Activated T-helper 17 cell treated with anti-CD3 and anti-CD28 coated beads, Interleukin-2, amount 50 U/mL, for 72 hours (primary cell): ENCODE data around the gene FNBP1. TPM values are rescaled to one million over a fixed set of nuclear protein-coding genes. Genes with fewer than 3 reads are reported as not detected.

Experiments
- ATAC-seq: fragments of 150-1000 bp; cut with Tn5 transposase; replicated peaks from 2 replicates; pipeline ENCODE4 v1.10.0; 2021; ENCODE audit warnings: mild to moderate bottlenecking, moderate library complexity
- H3K27ac Mint-ChIP-seq: one replicate; pipeline ENCODE4 v1.8.0; 2022; ENCODE audit warnings: mixed read lengths
- H3K27me3 Mint-ChIP-seq: one replicate; pipeline ENCODE4 v1.8.0; 2022; ENCODE audit warnings: mixed read lengths
- H3K36me3 Mint-ChIP-seq: one replicate; pipeline ENCODE4 v1.8.0; 2022; ENCODE audit warnings: low read depth, mild to moderate bottlenecking, mixed read lengths
- H3K4me1 Mint-ChIP-seq: one replicate; pipeline ENCODE4 v1.8.0; 2022; ENCODE audit warnings: mixed read lengths
- H3K4me3 Mint-ChIP-seq: one replicate; pipeline ENCODE4 v1.8.0; 2022; ENCODE audit warnings: mild to moderate bottlenecking, mixed read lengths
- H3K9me3 Mint-ChIP-seq: one replicate; pipeline ENCODE4 v1.8.0; 2022; ENCODE audit warnings: mixed read lengths
- total RNA-seq, 2 donors: library from RNA; stranded (reverse); gene quantifications; one replicate each; pipeline ENCODE4 v1.2.3, GENCODE V29; 2022

The FNBP1 gene
- total RNA-seq, 2 donors from 2014 or later, result 173 to 492 TPM

GRCh38 chr9:129889122-129889940, 153.7 kb downstream of the FNBP1 start:
- H3K4me1 Mint-ChIP-seq, result peaks cover 56% of the 10 kb centered on the region
- peak overlapping the region; percentile 84 for H3K4me3 Mint-ChIP-seq
- peak overlapping the region; percentile 99 for H3K27ac Mint-ChIP-seq
- H3K27me3 Mint-ChIP-seq, result no peaks in the 10 kb centered on the region
- no peak for ATAC-seq
- H3K9me3 Mint-ChIP-seq, result no peaks in the 10 kb centered on the region
- H3K36me3 Mint-ChIP-seq, result peaks cover 98% of the 10 kb centered on the region

- Mint-ChIP-seq H3K27ac (peak overlapping the region; percentile 99), H3K4me3 (peak overlapping the region; percentile 84), H3K36me3 (peaks cover 98% of the 10 kb centered on the region), H3K4me1 (peaks cover 56% of the 10 kb centered on the region), H3K9me3 (no peaks in the 10 kb centered on the region), H3K27me3 (no peaks in the 10 kb centered on the region)
- peak; percentile 57 for ATAC-seq
These were observed 154.5 kb downstream of the FNBP1 start for GRCh38 chr9:129888293-129889121.

GRCh38 chr9:129887334-129888292, 155.4 kb downstream of the FNBP1 start:
- H3K27me3 Mint-ChIP-seq, result no peaks in the 10 kb centered on the region
- ATAC-seq, result peak; percentile 22
- H3K36me3 Mint-ChIP-seq, result peaks cover 94% of the 10 kb centered on the region
- no peaks in the 10 kb centered on the region for H3K9me3 Mint-ChIP-seq
- H3K4me1 Mint-ChIP-seq, result peaks cover 51% of the 10 kb centered on the region
- H3K27ac Mint-ChIP-seq, result peak overlapping the region; percentile 99
- H3K4me3 Mint-ChIP-seq, result peak overlapping the region; percentile 84

GRCh38 chr9:129886226-129887174, 156.5 kb downstream of the FNBP1 start:
- H3K9me3 Mint-ChIP-seq, result no peaks in the 10 kb centered on the region
- no peaks in the 10 kb centered on the region for H3K27me3 Mint-ChIP-seq
- ATAC-seq, result peak; percentile 5
- H3K36me3 Mint-ChIP-seq, result peaks cover 91% of the 10 kb centered on the region
- H3K4me3 Mint-ChIP-seq, result peak overlapping the region; percentile 84
- H3K4me1 Mint-ChIP-seq, result peaks cover 42% of the 10 kb centered on the region
- peak overlapping the region; percentile 99 for H3K27ac Mint-ChIP-seq

GRCh38 chr9:129885670-129886106, 157.3 kb downstream of the FNBP1 start:
- Mint-ChIP-seq H3K36me3 (peaks cover 91% of the 10 kb centered on the region), H3K27me3 (no peaks in the 10 kb centered on the region), H3K9me3 (no peaks in the 10 kb centered on the region)

GRCh38 chr9:129885018-129885669, 157.8 kb downstream of the FNBP1 start:
- Mint-ChIP-seq H3K36me3 (peaks cover 91% of the 10 kb centered on the region), H3K27me3 (no peaks in the 10 kb centered on the region), H3K9me3 (no peaks in the 10 kb centered on the region), H3K4me3 (peak overlapping the region; percentile 84), H3K4me1 (peaks cover 38% of the 10 kb centered on the region), H3K27ac (peak overlapping the region; percentile 99)
- ATAC-seq, result peak; percentile 4

More at GRCh38 chr9:129885670-129886106, 157.3 kb downstream of the FNBP1 start:
- Mint-ChIP-seq H3K27ac (peak overlapping the region; percentile 99), H3K4me3 (peak overlapping the region; percentile 84), H3K4me1 (peaks cover 39% of the 10 kb centered on the region)
- ATAC-seq, result peak; percentile 33

GRCh38 chr9:129884220-129885017, 158.6 kb downstream of the FNBP1 start:
- H3K4me1 Mint-ChIP-seq, result peaks cover 31% of the 10 kb centered on the region
- peak overlapping the region; percentile 84 for H3K4me3 Mint-ChIP-seq
- H3K36me3 Mint-ChIP-seq, result peaks cover 91% of the 10 kb centered on the region
- H3K9me3 Mint-ChIP-seq, result no peaks in the 10 kb centered on the region
- H3K27ac Mint-ChIP-seq, result peak overlapping the region; percentile 99
- H3K27me3 Mint-ChIP-seq, result no peaks in the 10 kb centered on the region
- ATAC-seq, result peak; percentile 49

GRCh38 chr9:129881547-129882324, 161.3 kb downstream of the FNBP1 start:
- H3K36me3 Mint-ChIP-seq, result peaks cover 83% of the 10 kb centered on the region
- no peak overlapping the region for H3K27ac Mint-ChIP-seq
- no peak for ATAC-seq
- H3K4me3 Mint-ChIP-seq, result no peak overlapping the region
- no peaks in the 10 kb centered on the region for H3K9me3 Mint-ChIP-seq
- H3K27me3 Mint-ChIP-seq, result no peaks in the 10 kb centered on the region
- H3K4me1 Mint-ChIP-seq, result peaks cover 9% of the 10 kb centered on the region

GRCh38 chr9:129880654-129881546, 162.1 kb downstream of the FNBP1 start:
- H3K9me3 Mint-ChIP-seq, result no peaks in the 10 kb centered on the region
- peaks cover 5% of the 10 kb centered on the region for H3K4me1 Mint-ChIP-seq
- no peak overlapping the region for H3K4me3 Mint-ChIP-seq
- no peak overlapping the region for H3K27ac Mint-ChIP-seq
- peaks cover 83% of the 10 kb centered on the region for H3K36me3 Mint-ChIP-seq
- no peaks in the 10 kb centered on the region for H3K27me3 Mint-ChIP-seq
- no peak for ATAC-seq

GRCh38 chr9:129879991-129880653, 162.9 kb downstream of the FNBP1 start:
- Mint-ChIP-seq H3K36me3 (peaks cover 79% of the 10 kb centered on the region), H3K27me3 (no peaks in the 10 kb centered on the region), H3K4me1 (peaks cover 5% of the 10 kb centered on the region), H3K9me3 (no peaks in the 10 kb centered on the region), H3K27ac (peak overlapping the region; percentile 54), H3K4me3 (no peak overlapping the region)
- no peak for ATAC-seq
